ENCODE results near the gene ZNF740.
"Not testable (repeated sequence)": the region's sequence is repeated elsewhere in the genome, so short reads cannot be mapped to it uniquely, and the experiment has no call there.

Gene ZNF740

GRCh38 chr12:53172352-53172751 lies 8.2 kb upstream of the ZNF740 start:
- TF ChIP-seq CTCF (IDR thresholded peaks at IDR 0.05; ENCODE audit: insufficient read depth, low read depth, low read length, missing control alignments) = no peak
- H3K4me3 ChIP-seq (ENCODE audit: low read length) = no peak overlapping the region
- DNase-seq (ENCODE audit: low read depth) = peak; percentile 26

- H3K4me3 ChIP-seq (ENCODE audit: low read length) = no peak overlapping the region
- peak; percentile 59 for DNase-seq (ENCODE audit: low read depth)
- TF ChIP-seq CTCF (IDR thresholded peaks at IDR 0.05; ENCODE audit: insufficient read depth, low read depth, low read length, missing control alignments) = no peak
Observed at GRCh38 chr12:53173085-53173715, 7.3 kb upstream of the ZNF740 start.

GRCh38 chr12:53174881-53175491 lies 5.5 kb upstream of the ZNF740 start:
- peak; percentile 19 for TF ChIP-seq CTCF (IDR thresholded peaks at IDR 0.05; ENCODE audit: insufficient read depth, low read depth, low read length, missing control alignments)
- H3K4me3 ChIP-seq (ENCODE audit: low read length) = no peak overlapping the region
- peak; percentile 38 for DNase-seq (ENCODE audit: low read depth)

GRCh38 chr12:53176750-53177149 lies 3.8 kb upstream of the ZNF740 start:
- DNase-seq (ENCODE audit: low read depth) = no peak
- H3K4me3 ChIP-seq (ENCODE audit: low read length) = no peak overlapping the region
- TF ChIP-seq CTCF (IDR thresholded peaks at IDR 0.05; ENCODE audit: insufficient read depth, low read depth, low read length, missing control alignments) = no peak

GRCh38 chr12:53177447-53177846 lies 3.1 kb upstream of the ZNF740 start:
- H3K4me3 ChIP-seq (ENCODE audit: low read length); DNase-seq (ENCODE audit: low read depth): not testable (repeated sequence)

GRCh38 chr12:53178803-53179202 lies 1.7 kb upstream of the ZNF740 start:
- not testable (repeated sequence) for H3K4me3 ChIP-seq (ENCODE audit: low read length); DNase-seq (ENCODE audit: low read depth)

DNA sequence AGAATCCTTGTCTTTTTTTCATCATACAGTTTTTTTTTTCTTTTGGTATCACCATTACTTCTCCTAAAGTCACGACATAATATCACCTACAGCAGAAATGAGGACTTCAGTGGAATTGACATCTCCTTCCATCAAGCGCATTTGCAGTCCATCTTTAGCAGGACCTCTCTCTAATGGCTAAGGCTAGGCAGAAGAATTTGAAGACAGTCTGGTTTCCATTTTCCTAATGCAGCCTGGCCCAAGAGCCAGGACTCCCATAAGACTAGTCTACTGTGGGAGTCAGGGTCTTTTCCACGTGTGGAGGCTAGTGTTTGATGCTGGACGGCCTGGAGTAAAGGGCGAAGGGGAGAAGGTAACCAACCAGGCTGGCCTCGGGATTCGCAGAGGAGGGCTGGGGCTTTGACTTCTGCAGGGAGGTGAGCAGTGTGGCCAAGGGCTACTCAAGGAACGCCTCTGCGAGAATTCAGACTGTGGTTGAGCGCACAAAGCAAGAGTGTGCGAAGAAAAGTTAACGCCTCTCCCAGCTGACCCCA lies 769 bp upstream of the ZNF740 start:
- H3K4me3 ChIP-seq (ENCODE audit: low read length) = peak overlapping the region; percentile 70
- DNase-seq (ENCODE audit: low read depth) = no peak
- no peak for TF ChIP-seq CTCF (IDR thresholded peaks at IDR 0.05; ENCODE audit: insufficient read depth, low read depth, low read length, missing control alignments)
